PC-9 (cell line): Measurements from ENCODE around the gene FNDC3B.

ENCODE experiments used
- CTCF ChIP-seq: fragments of 200-600 bp; sonication (generic); conservative IDR thresholded peaks from 2 replicates; pipeline ENCODE4 v1.6.1; 2017; ENCODE audit warnings: mixed run types, antibody characterized with exemption, mild to moderate bottlenecking, moderate library complexity
- EZH2 ChIP-seq: fragments of 200-600 bp; sonication (generic); IDR thresholded peaks from 2 replicates; pipeline ENCODE4 v1.8.0; 2017; ENCODE audit warnings: antibody characterized with exemption, low read depth

GRCh38 chr3:172129498-172129849 lies 90.1 kb downstream of the FNDC3B start:
- no peak for TF ChIP-seq CTCF
- TF ChIP-seq EZH2: no peak
